ENCODE data around the gene IFIT1. TPM values are rescaled to one million over a fixed set of nuclear protein-coding genes. Genes with fewer than 3 reads are reported as not detected.

The IFIT1 gene
- total RNA-seq, 2 experiments from 2014 or later = 5.9 to 6.0 TPM

- no peak for DNase-seq
- intact Hi-C loops (cut with micrococcal nuclease) = loop anchor here (2.0 kb wide), 1 partner anchor 15 kb away; no protein-coding TSS in a partner anchor
- H3K4me3 Mint-ChIP-seq = no peak overlapping the region
- no peaks in the 10 kb centered on the region for H3K36me3 Mint-ChIP-seq (ENCODE audit: low read depth)
- CTCF ChIA-PET = interaction anchor here (0.7 to 1.4 kb wide), 4 partner anchors 12 to 322 kb away, joined by 3 read pairs; no protein-coding TSS in a partner anchor
- peaks cover 37% of the 10 kb centered on the region for H3K4me1 Mint-ChIP-seq (ENCODE audit: low read depth)
- H3K27ac Mint-ChIP-seq = no peak overlapping the region
- H3K27me3 Mint-ChIP-seq (ENCODE audit: low read depth) = peaks cover 2% of the 10 kb centered on the region
- H3K9me3 Mint-ChIP-seq = no peaks in the 10 kb centered on the region
Measured at GRCh38 chr10:89351780-89352597, 40.4 kb upstream of the IFIT1 start.

DNA sequence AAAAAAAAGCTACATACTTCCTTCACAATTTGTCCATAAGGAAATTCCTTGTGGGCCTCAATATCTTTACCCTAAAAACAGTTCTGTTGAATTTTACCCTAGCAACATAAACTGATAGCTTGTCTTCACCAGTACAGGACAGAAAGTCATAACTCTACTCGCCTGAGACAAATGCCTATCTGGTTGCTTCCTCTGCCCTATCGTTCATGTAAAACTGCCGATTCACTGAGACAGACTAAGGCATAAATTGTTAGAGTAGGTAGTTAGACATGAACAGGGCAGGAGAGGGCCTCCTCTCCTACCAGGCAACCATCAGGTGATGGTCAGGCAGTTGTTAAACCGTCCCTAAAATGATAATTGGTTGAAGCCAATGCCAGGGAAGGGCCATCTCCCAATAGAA lies 39.6 kb upstream of the IFIT1 start:
- Mint-ChIP-seq H3K9me3 (no peaks in the 10 kb centered on the region), H3K27ac (no peak overlapping the region), H3K4me3 (no peak overlapping the region), H3K27me3 (ENCODE audit: low read depth) (peaks cover 2% of the 10 kb centered on the region), H3K36me3 (ENCODE audit: low read depth) (no peaks in the 10 kb centered on the region), H3K4me1 (ENCODE audit: low read depth) (peaks cover 34% of the 10 kb centered on the region)
- intact Hi-C loops (cut with micrococcal nuclease) = no loop called here
- CTCF ChIA-PET = interaction anchor here (1.1 kb wide), 1 partner anchor 13 kb away, joined by 3 read pairs; no protein-coding TSS in a partner anchor
- no peak for DNase-seq

- H3K36me3 Mint-ChIP-seq (ENCODE audit: low read depth) = no peaks in the 10 kb centered on the region
- H3K27me3 Mint-ChIP-seq (ENCODE audit: low read depth) = no peaks in the 10 kb centered on the region
- H3K4me1 Mint-ChIP-seq (ENCODE audit: low read depth) = peaks cover 19% of the 10 kb centered on the region
- CTCF ChIA-PET = interaction anchor here (0.6 kb wide), 1 partner anchor 62 kb away, joined by 3 read pairs; no protein-coding TSS in a partner anchor
- DNase-seq = no peak
- no peak overlapping the region for H3K27ac Mint-ChIP-seq
- H3K9me3 Mint-ChIP-seq = no peaks in the 10 kb centered on the region
- H3K4me3 Mint-ChIP-seq = no peak overlapping the region
- intact Hi-C loops (cut with micrococcal nuclease) = no loop called here
Measured at GRCh38 chr10:89355394-89355931, 37.0 kb upstream of the IFIT1 start.

DNA sequence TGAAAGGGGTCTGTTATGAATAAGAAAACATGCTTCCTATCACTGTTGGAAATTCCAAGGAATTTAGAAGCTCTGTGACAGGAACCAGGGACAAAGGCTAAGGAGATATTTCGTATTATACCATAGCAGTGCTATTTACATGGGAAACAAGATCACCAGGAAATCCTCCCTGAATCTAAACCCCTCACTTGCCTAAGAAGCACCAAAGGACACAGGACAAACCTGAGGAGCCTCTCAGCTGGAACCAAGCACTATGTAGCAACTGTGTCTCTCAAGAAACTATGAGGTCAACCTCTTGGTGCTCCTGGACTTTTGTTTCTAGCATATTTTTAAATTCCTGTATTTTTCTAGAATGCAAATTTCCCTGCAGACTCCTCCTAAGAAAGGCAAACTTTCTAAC lies 35.3 kb upstream of the IFIT1 start:
- Mint-ChIP-seq H3K27me3 (ENCODE audit: low read depth) (peaks cover 2% of the 10 kb centered on the region), H3K9me3 (no peaks in the 10 kb centered on the region), H3K4me1 (ENCODE audit: low read depth) (peaks cover 2% of the 10 kb centered on the region), H3K4me3 (no peak overlapping the region), H3K36me3 (ENCODE audit: low read depth) (no peaks in the 10 kb centered on the region), H3K27ac (no peak overlapping the region)
- intact Hi-C loops (cut with micrococcal nuclease) = no loop called here
- no peak for DNase-seq
- CTCF ChIA-PET = interaction anchor here (1.2 to 2.2 kb wide), 2 partner anchors 12 to 32 kb away, joined by 3 to 5 read pairs; no protein-coding TSS in a partner anchor

- Mint-ChIP-seq H3K9me3 (no peaks in the 10 kb centered on the region), H3K27me3 (ENCODE audit: low read depth) (peaks cover 2% of the 10 kb centered on the region), H3K4me3 (no peak overlapping the region), H3K4me1 (ENCODE audit: low read depth) (no peaks in the 10 kb centered on the region), H3K36me3 (ENCODE audit: low read depth) (no peaks in the 10 kb centered on the region), H3K27ac (no peak overlapping the region)
- intact Hi-C loops (cut with micrococcal nuclease) = no loop called here
- no peak for DNase-seq
- CTCF ChIA-PET = interaction anchor here (2.2 kb wide), 1 partner anchor 12 kb away, joined by 5 read pairs; no protein-coding TSS in a partner anchor
Measured at GRCh38 chr10:89357975-89358374, 34.4 kb upstream of the IFIT1 start.

DNA sequence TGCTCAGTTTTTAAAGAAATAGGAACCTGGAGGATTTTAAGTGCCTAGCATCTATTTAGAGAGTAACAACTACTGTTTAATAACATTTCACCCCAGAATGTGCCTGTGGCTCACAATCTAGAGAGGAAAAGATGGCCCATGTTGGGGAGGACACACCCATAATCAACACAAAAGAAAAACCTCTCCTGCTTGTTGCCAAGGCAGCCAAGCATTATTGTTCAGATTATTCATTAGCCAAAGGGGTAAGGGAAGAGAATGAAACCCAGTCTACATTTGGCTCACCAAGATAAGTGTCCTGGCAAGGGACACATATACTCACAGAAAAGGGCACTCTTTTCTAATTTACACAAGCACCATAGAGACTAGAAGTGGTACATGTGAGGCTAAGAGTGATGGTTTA lies 32.3 kb upstream of the IFIT1 start:
- Mint-ChIP-seq H3K9me3 (no peaks in the 10 kb centered on the region), H3K27ac (no peak overlapping the region), H3K27me3 (ENCODE audit: low read depth) (peaks cover 2% of the 10 kb centered on the region), H3K36me3 (ENCODE audit: low read depth) (no peaks in the 10 kb centered on the region), H3K4me1 (ENCODE audit: low read depth) (peaks cover 14% of the 10 kb centered on the region), H3K4me3 (no peak overlapping the region)
- no peak for DNase-seq
- CTCF ChIA-PET = interaction anchor here (1.0 kb wide), 1 partner anchor 9 kb away, joined by 4 read pairs; no protein-coding TSS in a partner anchor
- intact Hi-C loops (cut with micrococcal nuclease) = no loop called here

GRCh38 chr10:89362929-89363328 lies 29.5 kb upstream of the IFIT1 start:
- Mint-ChIP-seq H3K4me1 (ENCODE audit: low read depth) (peaks cover 22% of the 10 kb centered on the region), H3K27me3 (ENCODE audit: low read depth) (peaks cover 2% of the 10 kb centered on the region), H3K9me3 (peaks cover 2% of the 10 kb centered on the region), H3K27ac (no peak overlapping the region), H3K36me3 (ENCODE audit: low read depth) (no peaks in the 10 kb centered on the region), H3K4me3 (no peak overlapping the region)
- DNase-seq = no peak
- CTCF ChIA-PET = interaction anchor here (1.0 to 1.9 kb wide), 4 partner anchors 16 to 99 kb away, joined by 3 to 8 read pairs (median 3); no protein-coding TSS in a partner anchor
- intact Hi-C loops (cut with micrococcal nuclease) = no loop called here

DNA sequence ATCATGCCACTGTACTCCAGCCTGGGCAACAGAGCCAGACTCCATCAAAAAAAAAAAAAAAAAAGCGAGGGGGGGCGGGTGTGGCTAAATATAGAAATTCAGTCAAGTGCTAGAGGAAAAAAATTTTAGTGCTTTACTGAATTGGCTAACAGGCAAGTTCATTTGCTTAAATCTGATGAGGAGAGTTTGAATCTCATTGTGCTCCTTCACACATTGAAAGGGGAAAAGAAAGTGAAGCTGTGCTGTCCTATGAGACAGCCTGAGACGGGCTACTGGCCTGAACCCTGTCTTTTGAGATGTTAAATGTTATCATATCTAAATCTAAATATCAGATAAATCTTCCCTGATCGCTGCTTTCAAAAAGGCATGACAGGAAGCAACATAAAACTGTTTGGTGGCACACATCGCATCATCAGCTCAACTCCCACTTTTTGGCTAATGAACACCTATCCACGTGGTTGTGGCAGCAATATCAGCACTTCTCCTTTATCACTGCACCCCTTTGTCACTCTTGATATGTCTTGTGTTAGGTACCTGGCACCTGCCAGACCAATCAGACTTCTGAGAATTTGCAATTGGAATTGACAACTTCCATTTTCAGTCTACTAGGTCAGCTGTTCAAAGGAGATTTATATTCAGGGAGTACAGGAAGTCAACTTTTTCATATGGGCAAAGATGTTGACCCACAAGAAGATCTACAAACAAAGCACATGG lies 28.5 kb upstream of the IFIT1 start:
- H3K27ac Mint-ChIP-seq = no peak overlapping the region
- H3K36me3 Mint-ChIP-seq (ENCODE audit: low read depth) = no peaks in the 10 kb centered on the region
- CTCF ChIA-PET = interaction anchor here (1.0 to 1.9 kb wide), 7 partner anchors 17 to 146 kb away, joined by 3 to 8 read pairs (median 3); partner anchors contain the start of gene IFIT5
- H3K27me3 Mint-ChIP-seq (ENCODE audit: low read depth) = peaks cover 2% of the 10 kb centered on the region
- H3K9me3 Mint-ChIP-seq = peaks cover 2% of the 10 kb centered on the region
- intact Hi-C loops (cut with micrococcal nuclease) = no loop called here
- no peak overlapping the region for H3K4me3 Mint-ChIP-seq
- no peak for DNase-seq
- H3K4me1 Mint-ChIP-seq (ENCODE audit: low read depth) = peaks cover 26% of the 10 kb centered on the region

GRCh38 chr10:89364531-89364930 lies 27.9 kb upstream of the IFIT1 start:
- peaks cover 26% of the 10 kb centered on the region for H3K4me1 Mint-ChIP-seq (ENCODE audit: low read depth)
- intact Hi-C loops (cut with micrococcal nuclease) = no loop called here
- DNase-seq = no peak
- H3K36me3 Mint-ChIP-seq (ENCODE audit: low read depth) = no peaks in the 10 kb centered on the region
- H3K27ac Mint-ChIP-seq = no peak overlapping the region
- H3K9me3 Mint-ChIP-seq = peaks cover 2% of the 10 kb centered on the region
- no peak overlapping the region for H3K4me3 Mint-ChIP-seq
- CTCF ChIA-PET = interaction anchor here (1.0 to 1.9 kb wide), 4 partner anchors 17 to 147 kb away, joined by 3 to 8 read pairs (median 4); partner anchors contain the start of gene IFIT5
- peaks cover 2% of the 10 kb centered on the region for H3K27me3 Mint-ChIP-seq (ENCODE audit: low read depth)

DNA sequence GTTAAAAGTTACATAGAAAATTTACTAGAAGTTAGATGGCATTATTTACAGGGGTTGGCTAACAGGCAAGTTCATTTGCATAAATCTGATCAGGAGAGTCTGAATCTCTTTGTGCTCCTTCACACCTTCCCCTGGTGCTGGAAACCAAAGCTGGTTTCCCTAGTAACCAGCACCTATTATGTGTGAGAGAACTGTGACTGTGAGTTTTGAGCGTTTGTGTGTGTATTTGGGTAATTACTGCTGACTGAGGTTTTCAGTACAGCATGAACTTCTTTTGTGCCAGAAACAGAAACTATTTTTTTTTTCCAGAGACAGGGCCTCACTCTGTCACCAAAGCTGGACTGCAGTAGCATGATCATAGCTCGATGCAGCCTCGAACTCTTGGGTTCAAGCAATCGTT lies 24.9 kb upstream of the IFIT1 start:
- H3K27ac Mint-ChIP-seq = no peak overlapping the region
- CTCF ChIA-PET = interaction anchor here (0.7 to 4.0 kb wide), 3 partner anchors 44 to 64 kb away, joined by 3 to 26 read pairs (median 6); partner anchors contain the start of gene IFIT2
- intact Hi-C loops (cut with micrococcal nuclease) = loop anchor here (2.0 to 5.0 kb wide), 2 partner anchors 17 to 195 kb away; no protein-coding TSS in a partner anchor
- DNase-seq = peak; percentile 32
- H3K4me3 Mint-ChIP-seq = no peak overlapping the region
- peaks cover 26% of the 10 kb centered on the region for H3K4me1 Mint-ChIP-seq (ENCODE audit: low read depth)
- H3K36me3 Mint-ChIP-seq (ENCODE audit: low read depth) = no peaks in the 10 kb centered on the region
- no peaks in the 10 kb centered on the region for H3K27me3 Mint-ChIP-seq (ENCODE audit: low read depth)
- peaks cover 2% of the 10 kb centered on the region for H3K9me3 Mint-ChIP-seq

DNA sequence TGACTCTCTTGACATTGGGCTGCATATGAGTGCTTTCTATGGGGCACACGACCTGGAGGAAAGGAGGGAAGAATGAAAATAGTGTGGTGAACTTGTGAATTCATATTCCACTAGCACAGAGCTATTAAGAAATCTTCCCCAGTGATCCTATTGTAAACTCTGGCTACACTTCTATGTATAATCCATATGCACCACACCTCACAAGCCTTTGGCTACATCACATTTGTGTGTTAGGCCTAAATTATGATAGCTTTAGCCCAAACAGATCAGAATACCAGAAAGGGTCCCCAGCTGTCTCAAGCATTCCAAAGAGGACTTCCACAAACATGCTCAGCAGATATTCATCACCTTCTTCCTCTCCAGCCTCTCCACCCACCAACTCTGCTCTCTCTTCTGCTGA lies 24.3 kb upstream of the IFIT1 start:
- no peaks in the 10 kb centered on the region for H3K36me3 Mint-ChIP-seq (ENCODE audit: low read depth)
- peaks cover 25% of the 10 kb centered on the region for H3K4me1 Mint-ChIP-seq (ENCODE audit: low read depth)
- intact Hi-C loops (cut with micrococcal nuclease) = loop anchor here (2.0 to 5.0 kb wide), 3 partner anchors 23 to 194 kb away; partner anchors contain the start of gene IFIT5
- CTCF ChIA-PET = interaction anchor here (1.1 to 4.0 kb wide), 6 partner anchors 44 to 116 kb away, joined by 4 to 26 read pairs (median 6); partner anchors contain the start of genes IFIT2 and LIPA
- H3K27ac Mint-ChIP-seq = no peak overlapping the region
- H3K9me3 Mint-ChIP-seq = peaks cover 2% of the 10 kb centered on the region
- H3K4me3 Mint-ChIP-seq = no peak overlapping the region
- DNase-seq = no peak
- H3K27me3 Mint-ChIP-seq (ENCODE audit: low read depth) = no peaks in the 10 kb centered on the region
